Neural cell (in vitro differentiated cells): ENCODE results near the gene RIBC2. TPM values are rescaled to one million over a fixed set of nuclear protein-coding genes. Genes with fewer than 3 reads are reported as not detected.

Source experiments
- H2AFZ ChIP-seq: fragments of 200-600, 300-800 bp; sonication (generic), shearing (Covaris generic); 2 replicates; pipeline ENCODE4 v1.6.0; 2014; ENCODE audit warnings: low read depth, mild to moderate bottlenecking, antibody characterized with exemption, low read length, moderate library complexity
- H3F3A ChIP-seq: fragments of 200-600 bp; shearing (Covaris generic); 2 replicates; pipeline ENCODE4 v1.6.1; 2016; ENCODE audit warnings: mild to moderate bottlenecking, moderate library complexity, mixed read lengths, antibody characterized with exemption, low read length; ENCODE audit not compliant: insufficient read depth, poor library complexity, severe bottlenecking
- H3K27ac ChIP-seq: fragments of 200-600, 300-800 bp; sonication (generic), shearing (Covaris generic); 2 replicates; pipeline ENCODE4 v1.5.1; 2014; ENCODE audit warnings: mild to moderate bottlenecking, low read length, moderate library complexity
- H3K27me3 ChIP-seq: fragments of 300-800, 200-600 bp; sonication (generic), shearing (Covaris generic); 2 replicates; pipeline ENCODE4 v1.6.0; 2014; ENCODE audit warnings: mild to moderate bottlenecking, low read depth, low read length, moderate library complexity; ENCODE audit not compliant: insufficient read depth
- H3K36me3 ChIP-seq: fragments of 300-800, 200-600 bp; sonication (generic), shearing (Covaris generic); 2 replicates; pipeline ENCODE4 v1.5.1; 2014; ENCODE audit warnings: mild to moderate bottlenecking, antibody characterized with exemption, low read length, moderate library complexity; ENCODE audit not compliant: insufficient read depth
- H3K4me2 ChIP-seq: fragments of 300-800, 200-600 bp; sonication (generic), shearing (Covaris generic); 2 replicates; pipeline ENCODE4 v1.6.0; 2014; ENCODE audit warnings: mild to moderate bottlenecking, low read length
- H3K4me3 ChIP-seq: fragments of 300-800, 200-600 bp; sonication (generic), shearing (Covaris generic); 2 replicates; pipeline ENCODE4 v1.5.1; 2014; ENCODE audit warnings: mild to moderate bottlenecking, low read length, moderate library complexity
- H3K79me2 ChIP-seq: fragments of 200-600 bp; shearing (Covaris generic); replicated peaks from 2 replicates; pipeline ENCODE4 v1.6.0; 2014; ENCODE audit warnings: mild to moderate bottlenecking, low read length, moderate library complexity; ENCODE audit not compliant: insufficient read depth
- H3K9ac ChIP-seq: fragments of 300-800, 200-600 bp; sonication (generic), shearing (Covaris generic); 2 replicates; pipeline ENCODE4 v1.6.1; 2016; ENCODE audit warnings: mild to moderate bottlenecking, low read length, mixed read lengths
- H3K9me2 ChIP-seq: fragments of 200-600 bp; shearing (Covaris generic); 2 replicates; pipeline ENCODE4 v1.6.1; 2016; ENCODE audit warnings: mild to moderate bottlenecking, low read length, mixed read lengths; ENCODE audit not compliant: insufficient read depth
- H3K9me3 ChIP-seq: fragments of 200-600, 300-800 bp; sonication (generic), shearing (Covaris generic); 2 replicates; pipeline ENCODE4 v1.6.1; 2016; ENCODE audit warnings: mild to moderate bottlenecking, mixed run types, low read length, moderate library complexity, mixed read lengths
- H4K20me1 ChIP-seq: fragments of 200-600 bp; shearing (Covaris generic); 2 replicates; pipeline ENCODE4 v1.6.1; 2016; ENCODE audit warnings: mild to moderate bottlenecking, mixed run types; ENCODE audit not compliant: insufficient read depth
- CTCF ChIP-seq: fragments of 450-650 bp; IDR thresholded peaks from 2 replicates; pipeline ENCODE4 v1.5.1; 2014; ENCODE audit warnings: antibody characterized with exemption, mild to moderate bottlenecking, moderate library complexity; ENCODE audit not compliant: poor library complexity, severe bottlenecking
- EP300 ChIP-seq: fragments of 450-650 bp; conservative IDR thresholded peaks from 2 replicates; pipeline ENCODE4 v1.6.1; 2014; ENCODE audit warnings: antibody characterized with exemption, mild to moderate bottlenecking, moderate library complexity; ENCODE audit not compliant: poor library complexity, severe bottlenecking
- EZH2 ChIP-seq: fragments of 200-600, 300-800 bp; shearing (Covaris generic), sonication (generic); IDR thresholded peaks from 2 replicates; pipeline ENCODE4 v1.6.1; 2014; ENCODE audit warnings: antibody characterized with exemption, low read length, borderline replicate concordance, mild to moderate bottlenecking; ENCODE audit not compliant: insufficient read depth, poor library complexity, severe bottlenecking
- MXI1 ChIP-seq: fragments of 450-650 bp; conservative IDR thresholded peaks from 2 replicates; pipeline ENCODE4 v1.6.1; 2014; ENCODE audit warnings: antibody characterized with exemption, mild to moderate bottlenecking; ENCODE audit not compliant: poor library complexity, severe bottlenecking
- POLR2AphosphoS5 ChIP-seq: IDR thresholded peaks from 2 replicates; pipeline ENCODE4 v1.6.1; 2012
- RAD21 ChIP-seq: fragments of 450-650 bp; conservative IDR thresholded peaks from 2 replicates; pipeline ENCODE4 v1.6.1; 2014; ENCODE audit warnings: antibody characterized with exemption, mild to moderate bottlenecking, moderate library complexity
- SMC3 ChIP-seq: fragments of 450-650 bp; conservative IDR thresholded peaks from 2 replicates; pipeline ENCODE4 v1.6.1; 2014; ENCODE audit warnings: antibody characterized with exemption, mild to moderate bottlenecking, moderate library complexity; ENCODE audit not compliant: poor library complexity
- TAF1 ChIP-seq: IDR thresholded peaks from 2 replicates; pipeline ENCODE4 v1.6.1; 2012; ENCODE audit warnings: low read depth
- polyA plus RNA-seq: library from polyadenylated mRNA; depleted of rRNA; stranded (reverse); fragments of >200 nt; gene quantifications from 2 replicates; pipeline ENCODE4 v1.2.3, GENCODE V29; 2014
- TF ChIP-seq, protein P1 (sequence below): IDR thresholded peaks from 2 replicates; pipeline ENCODE4 v1.6.1; 2012; ENCODE audit warnings: borderline replicate concordance

The RIBC2 gene
- polyA plus RNA-seq, 1 donor from 2014 or later: not detected

DNA sequence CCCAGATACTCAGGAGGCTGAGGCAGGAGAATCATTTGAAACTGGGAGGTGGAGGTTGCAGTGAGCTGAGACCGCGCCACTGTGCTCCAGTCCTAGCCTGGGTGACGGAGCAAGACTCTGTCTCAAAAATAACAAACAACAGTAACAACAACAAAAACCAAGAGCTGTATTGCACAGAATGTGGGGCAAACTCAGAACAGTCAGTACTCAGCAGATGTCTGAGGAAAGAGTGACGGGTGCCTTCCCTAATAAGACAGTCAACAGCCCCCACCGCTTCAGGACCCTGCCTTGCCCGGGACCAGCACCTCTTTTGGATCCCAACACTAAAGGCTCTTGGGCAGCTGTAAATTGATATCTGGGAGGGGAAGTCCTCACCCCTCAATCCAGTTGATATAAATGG, 40.3 kb downstream of the RIBC2 start:
- H3K9me3 ChIP-seq: no peaks in the 10 kb centered on the region
- H3K27ac ChIP-seq: no peak overlapping the region
- H3K36me3 ChIP-seq: no peaks in the 10 kb centered on the region
- no peak overlapping the region for H3K9ac ChIP-seq
- H3K4me3 ChIP-seq: no peak overlapping the region
- no peaks in the 10 kb centered on the region for H3K27me3 ChIP-seq
- no peak overlapping the region for H2AFZ ChIP-seq
- TF ChIP-seq TAF1: no peak
- H4K20me1 ChIP-seq: no peaks in the 10 kb centered on the region
- no peaks in the 10 kb centered on the region for H3K9me2 ChIP-seq
- H3F3A ChIP-seq: no peaks in the 10 kb centered on the region
- no peak overlapping the region for H3K4me2 ChIP-seq
- H3K79me2 ChIP-seq: no peaks in the 10 kb centered on the region

- Histone ChIP-seq H3K27me3 (no peaks in the 10 kb centered on the region), H3K79me2 (no peaks in the 10 kb centered on the region), H3K9me2 (no peaks in the 10 kb centered on the region), H3K27ac (no peak overlapping the region), H3K36me3 (no peaks in the 10 kb centered on the region), H3K9ac (no peak overlapping the region), H2AFZ (no peak overlapping the region), H3F3A (no peaks in the 10 kb centered on the region), H4K20me1 (no peaks in the 10 kb centered on the region), H3K4me2 (no peak overlapping the region), H3K9me3 (no peaks in the 10 kb centered on the region), H3K4me3 (no peak overlapping the region)
- TF ChIP-seq SMC3: no peak
- no peak for TF ChIP-seq MXI1
- no peak for TF ChIP-seq EZH2
- TF ChIP-seq RAD21: no peak
- TF ChIP-seq CTCF: no peak
- TF ChIP-seq, protein P1, sequence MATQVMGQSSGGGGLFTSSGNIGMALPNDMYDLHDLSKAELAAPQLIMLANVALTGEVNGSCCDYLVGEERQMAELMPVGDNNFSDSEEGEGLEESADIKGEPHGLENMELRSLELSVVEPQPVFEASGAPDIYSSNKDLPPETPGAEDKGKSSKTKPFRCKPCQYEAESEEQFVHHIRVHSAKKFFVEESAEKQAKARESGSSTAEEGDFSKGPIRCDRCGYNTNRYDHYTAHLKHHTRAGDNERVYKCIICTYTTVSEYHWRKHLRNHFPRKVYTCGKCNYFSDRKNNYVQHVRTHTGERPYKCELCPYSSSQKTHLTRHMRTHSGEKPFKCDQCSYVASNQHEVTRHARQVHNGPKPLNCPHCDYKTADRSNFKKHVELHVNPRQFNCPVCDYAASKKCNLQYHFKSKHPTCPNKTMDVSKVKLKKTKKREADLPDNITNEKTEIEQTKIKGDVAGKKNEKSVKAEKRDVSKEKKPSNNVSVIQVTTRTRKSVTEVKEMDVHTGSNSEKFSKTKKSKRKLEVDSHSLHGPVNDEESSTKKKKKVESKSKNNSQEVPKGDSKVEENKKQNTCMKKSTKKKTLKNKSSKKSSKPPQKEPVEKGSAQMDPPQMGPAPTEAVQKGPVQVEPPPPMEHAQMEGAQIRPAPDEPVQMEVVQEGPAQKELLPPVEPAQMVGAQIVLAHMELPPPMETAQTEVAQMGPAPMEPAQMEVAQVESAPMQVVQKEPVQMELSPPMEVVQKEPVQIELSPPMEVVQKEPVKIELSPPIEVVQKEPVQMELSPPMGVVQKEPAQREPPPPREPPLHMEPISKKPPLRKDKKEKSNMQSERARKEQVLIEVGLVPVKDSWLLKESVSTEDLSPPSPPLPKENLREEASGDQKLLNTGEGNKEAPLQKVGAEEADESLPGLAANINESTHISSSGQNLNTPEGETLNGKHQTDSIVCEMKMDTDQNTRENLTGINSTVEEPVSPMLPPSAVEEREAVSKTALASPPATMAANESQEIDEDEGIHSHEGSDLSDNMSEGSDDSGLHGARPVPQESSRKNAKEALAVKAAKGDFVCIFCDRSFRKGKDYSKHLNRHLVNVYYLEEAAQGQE: no peak
- no peak for TF ChIP-seq POLR2AphosphoS5
- TF ChIP-seq EP300: no peak
- no peak for TF ChIP-seq TAF1
These were observed 40.8 kb downstream of the RIBC2 start for GRCh38 chr22:45454275-45454674.

- H3K4me2 ChIP-seq: no peak overlapping the region
These were observed 41.7 kb downstream of the RIBC2 start for GRCh38 chr22:45455212-45455611.

More at GRCh38 chr22:45455212-45455611, 41.7 kb downstream of the RIBC2 start:
- H3K9ac ChIP-seq: no peak overlapping the region
- H3K79me2 ChIP-seq: no peaks in the 10 kb centered on the region
- no peaks in the 10 kb centered on the region for H3K9me2 ChIP-seq
- H3K4me3 ChIP-seq: no peak overlapping the region
- no peaks in the 10 kb centered on the region for H3K36me3 ChIP-seq
- H3F3A ChIP-seq: no peaks in the 10 kb centered on the region
- H4K20me1 ChIP-seq: no peaks in the 10 kb centered on the region
- no peak overlapping the region for H2AFZ ChIP-seq
- no peak for TF ChIP-seq SMC3
- TF ChIP-seq TAF1: no peak
- no peak for TF ChIP-seq RAD21
- TF ChIP-seq EP300: no peak
- no peak for TF ChIP-seq CTCF
- no peak for TF ChIP-seq POLR2AphosphoS5
- TF ChIP-seq, protein P1: no peak
- no peak for TF ChIP-seq EZH2
- TF ChIP-seq MXI1: no peak
- H3K27ac ChIP-seq: no peak overlapping the region
- H3K27me3 ChIP-seq: no peaks in the 10 kb centered on the region
- H3K9me3 ChIP-seq: no peaks in the 10 kb centered on the region
